Erythroblast (primary cell): Measurements from ENCODE around the gene NYAP1.

Source experiments
- GATA1 ChIP-seq: IDR thresholded peaks from 2 replicates; pipeline ENCODE4 v1.6.1; 2011; ENCODE audit warnings: low read depth, mild to moderate bottlenecking, control low read depth, low read length, moderate library complexity
- POLR2A ChIP-seq: IDR thresholded peaks from 2 replicates; pipeline ENCODE4 v1.6.1; 2011; ENCODE audit warnings: mild to moderate bottlenecking, low read length

DNA sequence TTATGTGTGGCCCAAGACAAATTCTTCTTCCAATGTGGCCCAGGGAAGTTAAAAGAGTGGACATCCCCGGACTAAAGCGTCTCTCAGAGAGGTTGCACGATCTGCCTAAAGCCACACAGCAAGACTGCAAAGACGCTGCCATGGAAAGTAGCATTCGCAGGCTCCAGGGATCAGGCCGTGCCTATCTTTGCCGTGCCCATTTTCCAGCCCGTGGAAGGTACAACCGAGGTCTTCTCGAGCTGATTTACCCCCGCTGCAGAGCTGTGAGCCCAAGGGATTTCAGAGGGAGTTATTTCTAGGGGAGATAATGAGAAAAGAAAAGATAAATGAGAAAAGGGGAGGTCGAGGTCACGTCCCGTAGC lies 1.0 kb upstream of the NYAP1 start:
- TF ChIP-seq POLR2A (no peak), GATA1 (no peak)
